Measurements from ENCODE around the gene AKAP13.
"Not testable (repeated sequence)": the region's sequence is repeated elsewhere in the genome, so short reads cannot be mapped to it uniquely, and the experiment has no call there.

Gene AKAP13

DNA sequence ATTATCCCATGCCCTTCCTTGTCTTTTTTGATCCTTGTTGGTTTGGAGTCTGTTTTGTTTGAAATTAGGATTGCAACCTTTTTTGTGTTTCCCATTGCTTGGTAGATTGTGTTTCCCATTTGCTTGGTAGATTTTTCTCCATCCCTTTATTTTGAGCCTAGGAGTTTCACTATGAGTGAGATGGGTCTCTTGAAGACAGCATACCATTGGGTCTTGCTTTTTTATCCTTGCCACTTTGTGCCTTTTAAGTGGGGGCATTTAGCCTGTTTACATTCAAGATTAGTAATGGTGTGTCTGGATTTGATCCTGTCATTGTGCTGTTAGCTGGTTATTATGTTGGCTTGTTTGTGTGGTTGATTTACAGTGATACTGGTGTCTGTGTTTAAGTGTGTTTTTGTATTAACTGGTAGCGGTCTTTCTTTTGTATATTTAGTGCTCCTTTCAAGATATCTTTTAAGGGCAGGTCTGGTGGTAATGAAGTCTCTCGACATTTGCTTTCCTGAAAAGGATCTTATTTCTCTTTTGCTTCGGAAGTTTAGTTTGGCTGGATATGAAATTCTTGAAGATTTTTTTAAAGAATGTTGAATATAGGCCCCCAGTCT lies 70.8 kb downstream of the AKAP13 start:
- DNase-seq = no peak

DNA sequence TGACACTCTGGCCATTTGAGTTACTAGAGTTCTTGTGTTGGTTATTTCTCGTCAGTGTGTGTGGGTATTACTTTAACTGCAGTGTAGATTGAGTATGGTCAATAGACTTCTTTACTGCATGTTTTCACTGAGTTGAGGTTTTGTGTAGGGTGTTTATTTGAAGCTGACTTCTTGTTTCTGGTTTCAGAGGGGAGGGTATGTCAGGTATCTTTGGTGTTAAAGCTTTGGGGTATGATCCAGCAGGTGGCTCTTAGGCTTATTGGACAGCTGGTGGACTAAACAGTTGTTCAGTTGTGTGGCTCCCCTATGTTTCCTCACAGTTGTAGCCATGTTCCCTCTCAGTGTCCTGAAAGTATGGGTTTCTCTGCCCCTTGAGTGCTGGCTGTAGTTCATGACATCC lies 72.0 kb downstream of the AKAP13 start:
- DNase-seq = no peak

DNA sequence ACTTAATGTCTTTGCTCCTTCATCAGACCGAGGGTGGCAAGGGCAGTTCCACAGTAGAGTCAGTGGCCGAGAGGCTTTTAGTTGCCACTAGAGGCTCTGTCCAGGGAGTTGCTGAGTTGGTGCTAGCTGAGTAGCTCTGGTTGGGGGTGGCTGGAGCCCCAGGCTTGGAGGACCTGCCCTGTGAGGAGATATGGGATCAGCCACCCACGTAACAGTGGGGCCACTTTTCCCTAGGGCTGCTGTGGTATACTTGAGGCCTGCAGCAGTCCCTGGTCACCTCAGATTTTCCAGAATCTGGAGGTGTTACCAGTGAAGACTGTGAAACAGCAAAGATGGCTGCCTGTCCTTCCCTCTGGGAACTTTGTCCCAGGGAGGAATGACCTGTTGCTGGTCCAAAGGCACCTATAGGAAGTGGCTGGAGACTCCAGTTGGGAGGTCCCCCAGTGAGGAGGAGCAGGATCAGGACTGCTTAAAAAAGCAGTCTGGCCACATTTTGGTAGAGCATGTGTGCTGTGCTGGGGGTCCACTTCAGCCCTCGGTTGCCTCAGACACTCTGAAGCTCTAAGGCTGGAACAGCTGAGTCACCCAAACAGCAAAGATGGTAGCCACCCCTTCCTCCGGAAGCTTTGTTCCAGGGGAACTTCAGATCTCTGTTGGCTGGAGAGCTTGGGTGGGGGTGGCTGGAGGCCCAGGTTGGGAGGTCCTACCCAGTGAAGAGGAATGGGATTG lies 72.9 kb downstream of the AKAP13 start:
- DNase-seq = no peak

DNA sequence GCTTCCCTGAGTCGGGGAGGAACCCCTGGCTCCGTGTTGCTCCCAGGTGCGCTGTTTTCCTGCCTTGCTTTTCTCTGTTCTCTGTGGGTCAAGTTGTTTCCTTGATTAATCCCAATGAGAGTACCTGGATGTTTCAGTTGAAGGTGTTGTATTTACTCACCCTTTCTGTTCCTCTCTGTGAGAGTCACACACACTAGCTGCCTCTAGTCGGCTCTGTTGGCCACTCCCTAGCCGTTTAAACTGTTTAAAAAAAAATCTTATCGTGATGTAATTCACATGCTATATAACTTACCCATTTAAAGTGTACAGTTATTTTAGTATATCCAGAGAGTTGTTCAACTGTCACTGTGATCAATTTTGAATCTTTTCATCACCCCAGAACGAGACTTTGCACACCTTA lies 74.0 kb downstream of the AKAP13 start:
- DNase-seq = no peak

DNA sequence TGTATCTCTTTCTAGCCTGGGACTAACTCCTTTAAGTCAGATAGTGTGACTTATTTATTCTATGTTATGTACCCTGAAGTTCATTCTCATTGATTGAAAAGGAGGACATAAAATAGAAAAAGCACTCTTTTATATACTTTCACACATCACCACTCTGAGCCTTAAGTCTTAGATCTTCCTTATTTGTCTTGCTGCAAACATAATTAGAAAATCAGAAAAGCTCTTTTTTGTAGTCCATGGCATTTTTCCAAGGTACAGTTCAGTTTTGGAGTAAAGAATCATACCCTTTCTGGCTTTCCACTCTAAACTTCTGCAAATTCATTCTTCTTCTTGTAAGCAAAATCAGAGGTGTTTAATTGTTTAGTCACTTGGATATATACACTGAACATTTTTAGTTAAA lies 75.5 kb downstream of the AKAP13 start:
- DNase-seq = no peak

DNA sequence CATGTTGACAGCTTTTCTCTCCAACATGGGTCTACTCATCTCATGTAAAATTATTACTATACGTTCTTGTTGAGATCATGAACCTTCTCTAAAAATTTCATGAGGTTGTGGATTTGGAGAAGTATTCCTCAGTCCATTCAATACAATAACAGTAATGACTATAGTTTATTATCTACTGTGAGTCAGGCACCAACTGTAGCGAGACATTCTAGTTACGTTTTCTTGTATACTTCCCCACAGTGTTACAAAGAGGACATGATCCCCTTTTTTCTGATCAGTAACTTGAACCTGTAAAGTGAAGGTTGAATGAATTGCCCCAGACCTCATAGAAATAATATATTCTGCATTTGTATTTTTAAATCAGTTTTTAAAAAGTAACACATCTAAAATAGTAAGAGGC lies 76.4 kb downstream of the AKAP13 start:
- DNase-seq = no peak

GRCh38 chr15:85457392-85457968 lies 77.1 kb downstream of the AKAP13 start:
- DNase-seq = peak in 1 of 2 donors; percentile 17

- DNase-seq = no peak
These were observed 78.4 kb downstream of the AKAP13 start for GRCh38 chr15:85458764-85459163.

DNA sequence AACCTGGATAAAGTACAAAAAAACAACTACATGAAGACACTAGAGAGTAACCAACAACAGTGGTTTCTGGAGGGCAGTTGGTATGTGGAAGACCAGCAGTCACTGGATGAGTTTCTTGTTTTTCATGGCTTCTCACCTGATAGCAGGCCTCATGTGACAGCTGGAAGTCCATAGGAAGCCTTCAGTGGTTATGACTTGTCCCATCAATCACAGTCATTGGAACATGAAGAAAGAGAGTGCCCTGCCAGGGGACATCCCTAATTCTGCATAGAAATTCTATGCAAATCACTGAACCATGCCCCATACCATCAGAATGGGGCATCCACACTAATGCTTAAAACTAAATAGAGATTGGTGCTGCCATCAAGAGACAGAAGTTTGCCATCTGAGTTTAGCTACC lies 81.6 kb downstream of the AKAP13 start:
- no peak for DNase-seq

DNA sequence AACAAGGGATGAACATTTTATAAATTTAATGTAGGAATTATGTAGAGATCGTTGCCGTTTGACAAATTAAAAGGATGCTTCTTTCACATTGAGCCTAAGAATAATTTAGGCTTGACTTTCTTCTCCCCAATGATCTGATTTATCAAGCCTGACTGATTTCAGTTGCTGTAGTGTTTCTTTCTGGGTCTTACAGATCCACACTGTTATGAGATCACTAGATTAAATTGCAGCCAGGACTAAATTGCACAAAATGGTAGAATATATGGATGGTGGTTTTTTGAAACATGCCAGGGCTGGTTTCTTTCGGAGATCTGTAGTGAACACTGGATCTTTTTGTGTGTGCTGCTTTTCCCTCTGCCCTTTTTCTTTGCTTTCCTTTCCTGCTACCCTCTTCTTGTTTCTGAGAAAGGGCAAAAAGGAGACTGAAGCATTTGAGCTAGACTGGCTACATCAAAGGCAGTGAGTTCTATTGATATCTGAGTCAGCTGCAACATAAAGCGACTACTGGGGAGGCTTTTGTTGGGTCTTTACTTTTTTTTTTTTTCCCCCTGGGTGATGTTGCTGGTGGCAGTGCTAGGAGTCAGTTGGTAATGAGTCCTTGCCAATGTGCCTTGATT lies 83.0 kb downstream of the AKAP13 start:
- DNase-seq = no peak

- no peak for DNase-seq
These were observed 83.6 kb downstream of the AKAP13 start for GRCh38 chr15:85463976-85464375.

DNA sequence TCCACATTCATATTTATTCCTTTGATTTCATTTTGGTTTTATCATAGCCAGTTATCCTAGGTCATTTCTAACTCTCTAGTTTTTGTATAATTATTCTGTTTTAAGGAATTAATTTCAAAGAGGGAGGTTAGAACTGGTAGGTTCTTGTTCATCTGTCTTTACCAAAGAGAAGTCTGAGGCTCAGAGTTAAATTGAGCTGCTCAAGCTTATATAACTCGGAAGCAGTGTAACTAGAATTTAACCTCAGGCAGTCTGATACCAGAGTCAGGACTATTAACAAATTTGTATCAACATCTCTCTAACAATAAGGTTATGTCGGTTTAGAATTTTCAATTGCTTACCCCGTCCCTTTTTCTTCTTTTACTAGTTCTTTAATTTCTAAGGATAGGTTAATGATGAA lies 84.1 kb downstream of the AKAP13 start:
- no peak for DNase-seq

DNA sequence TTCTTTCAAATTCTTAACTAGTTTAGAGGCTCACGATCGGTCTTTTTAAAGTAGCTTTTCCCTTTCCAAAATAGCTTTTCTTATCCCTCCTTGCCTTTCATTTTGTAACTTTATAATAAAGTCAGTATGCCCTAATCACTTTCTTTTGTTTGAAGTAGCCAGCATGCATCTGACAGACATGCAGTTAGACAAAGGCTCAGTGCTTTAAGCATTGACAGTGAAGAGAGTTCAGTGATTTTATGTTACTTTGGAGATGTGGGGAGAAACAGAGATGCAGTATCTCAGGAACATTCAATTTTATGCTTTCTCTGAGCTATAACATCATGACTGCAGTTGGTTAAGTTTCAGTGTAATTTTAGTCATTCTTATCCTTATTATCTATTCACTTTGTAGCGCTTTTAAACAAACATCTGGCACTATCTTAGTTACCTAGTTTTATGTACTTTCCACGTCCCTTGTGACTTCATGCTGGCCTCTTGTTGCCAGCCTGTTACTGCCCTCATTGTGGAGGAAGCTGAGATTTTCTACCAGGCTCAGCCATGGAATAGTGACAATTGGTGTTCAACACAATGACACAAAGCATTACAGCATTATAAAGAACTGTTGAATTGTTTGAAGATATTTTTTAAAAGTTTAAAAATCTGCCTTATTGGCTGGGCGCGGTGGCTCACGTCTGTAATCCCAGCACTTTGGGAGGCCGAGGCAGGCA lies 90.3 kb downstream of the AKAP13 start:
- no peak for DNase-seq

DNA sequence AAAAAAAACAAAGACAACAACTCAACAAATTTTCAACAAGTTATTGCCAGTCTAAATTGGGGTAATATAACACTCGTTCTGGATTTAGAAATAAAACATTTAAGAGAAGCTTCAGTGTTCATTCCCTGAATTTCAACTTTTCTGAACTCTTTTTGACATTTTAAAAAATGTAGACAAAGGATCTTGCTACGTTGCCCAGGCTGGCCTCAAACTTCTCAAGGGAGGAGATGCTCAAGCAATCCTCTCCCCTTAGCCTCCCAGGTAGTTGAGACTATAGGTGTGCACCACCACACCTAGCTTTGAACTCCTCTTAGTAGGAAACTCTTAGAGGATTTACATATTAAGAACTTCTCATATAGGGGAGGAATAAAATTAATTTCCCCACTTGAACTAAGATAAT lies 91.9 kb downstream of the AKAP13 start:
- DNase-seq = no peak

- no peak for DNase-seq
These were observed 93.1 kb downstream of the AKAP13 start for GRCh38 chr15:85473455-85473854.

DNA sequence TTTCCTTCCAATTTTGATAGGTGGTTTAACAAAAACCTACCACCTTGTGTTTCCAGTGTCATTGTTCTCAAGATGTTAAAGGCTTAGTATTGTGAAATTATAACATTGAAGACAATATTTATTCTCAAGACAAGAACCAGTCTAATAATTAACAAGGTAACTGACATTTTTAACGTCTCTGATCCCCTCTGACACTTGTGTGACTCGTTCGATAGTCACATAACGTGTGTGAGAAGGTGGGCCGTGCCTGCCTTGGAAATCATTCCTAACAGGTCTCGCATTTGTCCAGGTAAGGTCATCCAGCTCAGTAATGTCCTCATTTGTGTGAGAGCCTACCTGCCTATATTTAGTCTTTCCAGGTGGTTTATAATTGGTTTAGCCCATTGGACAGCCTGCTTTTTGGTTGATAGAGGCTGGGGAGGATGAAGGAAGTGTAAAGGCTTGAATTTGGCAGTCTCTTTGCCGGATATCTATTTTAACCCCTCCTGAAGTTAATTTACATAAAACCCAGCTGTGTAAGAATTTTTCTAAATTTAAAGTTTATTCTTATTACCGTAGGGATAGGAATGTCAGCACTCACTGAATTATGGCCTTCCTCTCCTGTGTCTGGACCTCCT lies 94.4 kb downstream of the AKAP13 start:
- DNase-seq = no peak

DNA sequence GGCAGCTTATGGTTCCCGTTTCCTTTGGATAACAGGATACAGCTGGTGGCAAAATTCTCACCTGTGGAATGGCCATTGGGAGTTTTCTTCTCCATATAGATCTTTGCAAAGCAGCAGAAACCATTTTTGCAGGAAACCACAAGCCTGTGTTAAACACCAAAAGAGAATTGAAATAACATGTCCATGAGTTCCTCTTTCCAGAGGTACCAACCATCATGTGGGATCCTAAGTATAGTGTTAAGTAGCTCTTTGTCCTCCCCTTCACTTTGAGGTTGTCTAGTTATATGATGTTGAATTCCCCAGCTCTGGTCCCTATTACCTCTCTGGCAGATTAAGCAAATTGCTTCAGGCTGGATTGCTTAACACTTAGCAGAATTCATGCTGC lies 94.9 kb downstream of the AKAP13 start:
- DNase-seq = no peak

DNA sequence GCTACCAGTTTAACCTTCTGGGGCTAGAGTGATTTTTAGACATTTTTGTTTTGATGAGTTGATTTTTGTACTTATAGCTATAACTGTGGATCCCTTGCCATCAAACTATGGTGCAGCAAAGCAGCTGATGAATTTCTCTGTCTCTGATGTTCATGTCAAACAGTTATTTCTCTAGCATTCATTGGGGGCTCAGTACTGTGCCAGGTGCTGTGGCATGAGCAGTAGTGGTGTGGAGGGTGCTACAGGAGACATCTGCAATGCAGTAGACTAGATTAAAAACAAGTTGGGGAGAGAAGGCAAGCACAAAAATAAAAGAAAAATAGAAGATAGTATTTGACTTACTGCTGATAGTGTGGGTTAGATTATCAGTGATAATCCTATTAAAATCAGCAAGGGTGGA lies 95.3 kb downstream of the AKAP13 start:
- DNase-seq = no peak

DNA sequence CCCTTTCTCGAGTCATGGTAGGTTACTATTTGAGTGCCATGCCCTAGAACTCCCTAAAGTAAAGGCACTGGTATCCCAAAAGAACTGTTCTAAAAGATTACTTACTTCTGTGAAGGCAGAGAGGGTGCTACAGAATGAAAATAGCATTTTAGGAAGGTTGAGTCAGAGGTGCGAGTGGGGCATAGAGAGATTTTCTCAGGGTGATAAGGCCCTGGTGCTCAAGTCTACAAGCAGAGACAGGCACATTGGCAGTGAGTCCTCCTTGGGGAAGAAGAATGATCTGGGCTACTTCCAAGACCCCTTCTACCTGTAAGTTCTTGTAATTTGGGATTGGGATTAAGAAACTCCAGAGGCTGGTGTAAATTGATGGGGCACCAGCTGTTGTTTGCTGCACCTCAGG lies 96.7 kb downstream of the AKAP13 start:
- DNase-seq = no peak

- DNase-seq = no peak
These were observed 97.3 kb downstream of the AKAP13 start for GRCh38 chr15:85477730-85478129.

GRCh38 chr15:85479071-85479647 lies 98.8 kb downstream of the AKAP13 start:
- DNase-seq = no peak

GRCh38 chr15:85480923-85481322 lies 100.5 kb downstream of the AKAP13 start:
- DNase-seq = no peak

GRCh38 chr15:85481543-85481942 lies 101.1 kb downstream of the AKAP13 start:
- not testable (repeated sequence) for DNase-seq

All from CD4-positive, alpha-beta T cell treated with Interleukin-4 for 1 hour (primary cell).